Measurements from ENCODE around the gene DPM1. TPM values are rescaled to one million over a fixed set of nuclear protein-coding genes. Genes with fewer than 3 reads are reported as not detected.

DPM1 gene
- 44.9 TPM for total RNA-seq
- long read RNA-seq, transcript DPM1-203 (9 exons, 1,075 nt), result major isoform, 10 of 15 reads
- long read RNA-seq, partial matches to known transcripts, result 1 of 15 reads
- long read RNA-seq, other reads (novel, unspliced or antisense), result 1 of 15 reads

DNA sequence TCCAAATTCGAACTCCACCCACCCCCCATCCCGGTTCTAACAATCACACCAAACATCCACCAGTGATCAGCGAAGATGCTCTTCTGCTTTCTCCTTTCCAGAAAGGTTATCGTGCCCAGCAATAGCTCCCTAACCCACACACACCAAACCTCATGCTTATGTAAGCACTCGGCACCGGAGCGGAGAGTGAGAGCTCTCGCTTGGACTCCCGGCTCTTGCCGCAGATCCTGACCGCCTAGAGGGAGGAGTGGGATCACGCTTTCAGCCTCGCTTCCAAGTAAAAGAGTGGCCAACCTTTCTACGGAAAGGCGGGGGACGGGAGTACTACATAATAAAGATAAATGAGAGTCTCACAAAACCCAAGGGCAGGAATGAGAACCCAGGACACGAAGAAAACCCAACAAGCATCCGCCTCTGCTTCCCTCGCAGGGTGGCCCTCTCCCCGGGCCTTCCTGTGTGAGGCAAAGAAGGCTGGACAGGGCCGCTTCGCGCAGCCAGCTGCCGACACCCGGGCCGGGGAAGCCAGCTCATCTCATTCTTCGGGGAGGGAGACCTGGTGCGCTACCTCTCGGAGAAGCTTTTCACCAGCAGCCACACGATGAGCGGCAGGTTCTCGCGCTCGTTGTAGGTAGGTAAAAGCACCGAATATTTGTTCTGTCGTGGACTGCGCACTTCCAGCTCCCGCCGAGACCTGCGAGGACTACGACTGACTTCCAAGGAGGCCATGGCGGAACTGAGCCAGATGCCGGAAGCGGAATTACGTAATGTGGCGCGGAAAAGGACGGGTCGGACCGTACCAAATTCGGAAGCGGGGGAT is at the start of gene DPM1:
Gene DPM1 (minus strand): TSS at position 735 of the 817 bp plus-strand sequence. CDS start 9 bp downstream, at position 726.
- peak within 1 kb of the TSS; percentile 96 for H3K4me3 ChIP-seq
- no peaks in the 10 kb centered on the region for H3K27me3 ChIP-seq (ENCODE audit: low read depth)
- H3K4me1 ChIP-seq, result peaks cover 73% of the 10 kb centered on the region
- peak within 1 kb of the TSS; percentile 96 for H3K27ac ChIP-seq (replicated peaks)
- TF ChIP-seq, protein P1, sequence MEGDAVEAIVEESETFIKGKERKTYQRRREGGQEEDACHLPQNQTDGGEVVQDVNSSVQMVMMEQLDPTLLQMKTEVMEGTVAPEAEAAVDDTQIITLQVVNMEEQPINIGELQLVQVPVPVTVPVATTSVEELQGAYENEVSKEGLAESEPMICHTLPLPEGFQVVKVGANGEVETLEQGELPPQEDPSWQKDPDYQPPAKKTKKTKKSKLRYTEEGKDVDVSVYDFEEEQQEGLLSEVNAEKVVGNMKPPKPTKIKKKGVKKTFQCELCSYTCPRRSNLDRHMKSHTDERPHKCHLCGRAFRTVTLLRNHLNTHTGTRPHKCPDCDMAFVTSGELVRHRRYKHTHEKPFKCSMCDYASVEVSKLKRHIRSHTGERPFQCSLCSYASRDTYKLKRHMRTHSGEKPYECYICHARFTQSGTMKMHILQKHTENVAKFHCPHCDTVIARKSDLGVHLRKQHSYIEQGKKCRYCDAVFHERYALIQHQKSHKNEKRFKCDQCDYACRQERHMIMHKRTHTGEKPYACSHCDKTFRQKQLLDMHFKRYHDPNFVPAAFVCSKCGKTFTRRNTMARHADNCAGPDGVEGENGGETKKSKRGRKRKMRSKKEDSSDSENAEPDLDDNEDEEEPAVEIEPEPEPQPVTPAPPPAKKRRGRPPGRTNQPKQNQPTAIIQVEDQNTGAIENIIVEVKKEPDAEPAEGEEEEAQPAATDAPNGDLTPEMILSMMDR (IDR thresholded peaks at IDR 0.05; ENCODE audit: borderline replicate concordance), result no peak
- peaks cover 3% of the 10 kb centered on the region for H3K9me3 ChIP-seq (replicated peaks)
- DNase-seq, result peak; percentile 86
- intact Hi-C loops (cut with micrococcal nuclease), result no loop called here
- H3K36me3 ChIP-seq, result peaks cover 36% of the 10 kb centered on the region

GRCh38 chr20:51005214-51005613 is 46.9 kb upstream of the DPM1 start:
- no peak for DNase-seq
- Histone ChIP-seq H3K4me3 (no peak overlapping the region), H3K27me3 (ENCODE audit: low read depth) (peaks cover 87% of the 10 kb centered on the region), H3K36me3 (no peaks in the 10 kb centered on the region), H3K9me3 (replicated peaks) (no peaks in the 10 kb centered on the region), H3K4me1 (no peaks in the 10 kb centered on the region), H3K27ac (replicated peaks) (no peak overlapping the region)
- intact Hi-C loops (cut with micrococcal nuclease), result no loop called here
- TF ChIP-seq, protein P1 (IDR thresholded peaks at IDR 0.05; ENCODE audit: borderline replicate concordance), result no peak

GRCh38 chr20:51004781-51005180 is 46.4 kb upstream of the DPM1 start:
- TF ChIP-seq, protein P1 (IDR thresholded peaks at IDR 0.05; ENCODE audit: borderline replicate concordance), result no peak

GRCh38 chr20:51004305-51004727 is 46.0 kb upstream of the DPM1 start:
- Histone ChIP-seq H3K4me1 (no peaks in the 10 kb centered on the region), H3K9me3 (replicated peaks) (no peaks in the 10 kb centered on the region), H3K27me3 (ENCODE audit: low read depth) (peaks cover 89% of the 10 kb centered on the region), H3K36me3 (no peaks in the 10 kb centered on the region), H3K4me3 (no peak overlapping the region), H3K27ac (replicated peaks) (no peak overlapping the region)
- no peak for DNase-seq
- intact Hi-C loops (cut with micrococcal nuclease), result no loop called here
- TF ChIP-seq, protein P1 (IDR thresholded peaks at IDR 0.05; ENCODE audit: borderline replicate concordance), result no peak

More at GRCh38 chr20:51004781-51005180, 46.4 kb upstream of the DPM1 start:
- no peaks in the 10 kb centered on the region for H3K36me3 ChIP-seq
- H3K27me3 ChIP-seq (ENCODE audit: low read depth), result peaks cover 89% of the 10 kb centered on the region
- H3K4me1 ChIP-seq, result no peaks in the 10 kb centered on the region
- no peak overlapping the region for H3K4me3 ChIP-seq
- H3K27ac ChIP-seq (replicated peaks), result no peak overlapping the region
- no peak for DNase-seq
- no peaks in the 10 kb centered on the region for H3K9me3 ChIP-seq (replicated peaks)
- intact Hi-C loops (cut with micrococcal nuclease), result no loop called here

- Histone ChIP-seq H3K4me1 (no peaks in the 10 kb centered on the region), H3K36me3 (no peaks in the 10 kb centered on the region), H3K27me3 (ENCODE audit: low read depth) (peaks cover 89% of the 10 kb centered on the region), H3K9me3 (replicated peaks) (no peaks in the 10 kb centered on the region), H3K27ac (replicated peaks) (no peak overlapping the region), H3K4me3 (no peak overlapping the region)
- intact Hi-C loops (cut with micrococcal nuclease), result no loop called here
- TF ChIP-seq, protein P1 (IDR thresholded peaks at IDR 0.05; ENCODE audit: borderline replicate concordance), result no peak
- DNase-seq, result no peak
These were observed 45.4 kb upstream of the DPM1 start for GRCh38 chr20:51003753-51004152.
